ENCODE measurements around the gene HLA-A.

GRCh38 chr6:29959467-29959866 lies 17.1 kb downstream of the HLA-A start:
- TF ChIP-seq GATA1 (IDR thresholded peaks at IDR 0.05; ENCODE audit: low read depth, low read length) = no peak
- TF ChIP-seq POLR2A (IDR thresholded peaks at IDR 0.05; ENCODE audit: low read length) = no peak
